ENCODE results near the gene CCDC97.

The CCDC97 gene

GRCh38 chr19:41298348-41298964 lies 11.5 kb upstream of the CCDC97 start:
- peak; percentile 86 for DNase-seq

DNA sequence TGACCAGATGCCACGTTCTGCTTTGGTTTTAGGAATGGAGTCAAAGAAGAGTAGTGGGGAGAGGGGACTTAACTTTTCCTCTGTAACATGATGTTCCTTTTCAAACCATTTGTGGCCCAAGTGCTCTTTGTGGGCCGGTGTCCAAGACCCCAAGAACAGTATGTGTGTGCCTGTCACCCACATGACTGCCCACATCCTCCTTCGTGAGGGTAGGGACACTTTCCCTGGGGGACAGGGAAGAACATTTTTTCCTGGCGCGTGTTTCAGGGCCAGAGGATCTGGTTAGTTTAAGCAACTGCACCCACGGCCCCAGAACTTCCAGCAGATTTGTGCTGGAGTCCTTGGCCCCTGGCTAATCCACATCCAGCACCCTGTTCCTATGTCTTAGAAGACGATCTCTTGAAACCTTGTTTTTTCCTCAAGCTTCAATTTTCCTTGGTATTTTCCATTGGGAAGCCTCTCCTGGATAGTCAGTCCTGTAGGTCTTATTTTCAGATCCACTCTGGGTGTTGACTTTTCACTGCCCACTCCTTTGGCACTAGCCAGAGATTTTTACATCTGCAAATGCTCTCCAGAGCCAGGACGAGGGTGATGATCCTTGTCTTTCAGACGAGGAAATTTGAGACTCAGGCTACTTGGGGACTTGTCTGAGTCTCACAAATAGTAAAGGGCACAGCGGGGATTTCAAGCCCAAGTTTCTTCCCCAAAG lies 10.8 kb upstream of the CCDC97 start:
- DNase-seq: no peak

- DNase-seq: peak; percentile 49
Measured at GRCh38 chr19:41299755-41300089, 10.2 kb upstream of the CCDC97 start.

DNA sequence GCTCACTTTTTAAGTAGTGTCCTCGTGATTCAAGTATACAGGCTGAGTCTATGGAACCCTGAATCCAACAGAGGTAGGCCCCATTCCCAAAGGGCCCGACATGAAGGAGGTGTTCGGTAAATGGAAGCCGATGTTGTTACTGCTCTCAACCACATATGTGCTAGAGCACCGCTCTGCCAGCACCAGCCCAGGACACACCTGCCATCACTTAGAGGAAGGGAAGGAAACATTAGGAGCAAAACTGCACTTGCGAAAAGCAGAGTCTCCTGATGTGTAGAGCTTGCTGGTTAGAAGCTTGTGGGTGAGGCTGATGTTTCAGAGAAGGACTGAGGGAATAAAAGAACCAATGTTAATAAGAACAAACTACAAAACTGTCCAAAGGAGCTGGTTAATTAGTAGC lies 9.4 kb upstream of the CCDC97 start:
- DNase-seq: no peak

GRCh38 chr19:41302624-41303351 lies 7.2 kb upstream of the CCDC97 start:
- DNase-seq: no peak

DNA sequence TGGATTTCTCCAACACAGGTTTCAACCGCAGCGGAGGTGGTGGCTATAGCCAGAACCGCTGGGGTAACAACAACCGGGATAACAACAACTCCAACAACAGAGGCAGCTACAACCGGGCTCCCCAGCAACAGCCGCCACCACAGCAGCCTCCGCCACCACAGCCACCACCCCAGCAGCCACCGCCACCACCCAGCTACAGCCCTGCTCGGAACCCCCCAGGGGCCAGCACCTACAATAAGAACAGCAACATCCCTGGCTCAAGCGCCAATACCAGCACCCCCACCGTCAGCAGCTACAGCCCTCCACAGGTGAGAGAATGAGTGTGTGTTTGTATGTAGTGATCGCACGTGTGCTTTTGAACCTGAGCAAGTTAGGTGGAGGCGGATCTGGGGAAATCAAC lies 6.0 kb upstream of the CCDC97 start:
- no peak for DNase-seq

DNA sequence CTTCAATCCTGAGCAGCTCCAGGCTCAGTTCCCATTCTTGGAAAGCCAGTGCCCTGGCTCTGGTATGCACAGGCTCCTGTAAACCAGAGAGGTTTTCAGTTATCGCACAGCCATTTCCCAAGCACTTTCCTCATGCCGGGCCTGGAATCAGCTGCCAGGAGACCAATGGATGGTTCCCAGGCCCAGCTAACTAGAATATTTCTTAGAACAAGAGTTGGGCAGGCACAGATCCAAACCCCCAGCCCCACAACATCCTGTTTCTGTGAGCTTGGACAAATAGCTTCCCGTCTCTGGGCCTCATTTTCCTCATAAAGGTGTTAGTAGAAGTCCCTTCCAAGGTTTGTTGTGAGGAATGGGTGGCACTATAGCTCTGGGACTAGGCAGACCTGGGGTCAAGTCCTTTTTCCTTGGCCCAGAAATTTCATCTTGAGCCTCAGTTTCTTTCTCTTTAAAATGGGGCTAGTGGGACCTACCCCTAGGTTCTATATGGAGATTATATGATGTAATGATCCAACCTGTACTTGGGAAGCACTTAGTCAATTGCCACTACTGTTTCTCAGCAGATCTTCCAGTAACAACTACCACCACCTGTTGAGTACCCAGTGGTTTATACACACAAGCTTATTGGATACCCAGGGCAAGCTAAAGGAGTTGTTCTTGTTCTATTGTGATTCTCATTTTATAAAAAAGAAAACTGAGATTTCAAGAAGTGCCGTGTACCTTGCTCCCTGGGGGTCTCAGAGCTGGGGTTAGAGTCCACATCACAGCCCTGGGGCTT lies 5.1 kb upstream of the CCDC97 start:
- no peak for DNase-seq

GRCh38 chr19:41305927-41306793 lies 3.8 kb upstream of the CCDC97 start:
- DNase-seq: no peak

DNA sequence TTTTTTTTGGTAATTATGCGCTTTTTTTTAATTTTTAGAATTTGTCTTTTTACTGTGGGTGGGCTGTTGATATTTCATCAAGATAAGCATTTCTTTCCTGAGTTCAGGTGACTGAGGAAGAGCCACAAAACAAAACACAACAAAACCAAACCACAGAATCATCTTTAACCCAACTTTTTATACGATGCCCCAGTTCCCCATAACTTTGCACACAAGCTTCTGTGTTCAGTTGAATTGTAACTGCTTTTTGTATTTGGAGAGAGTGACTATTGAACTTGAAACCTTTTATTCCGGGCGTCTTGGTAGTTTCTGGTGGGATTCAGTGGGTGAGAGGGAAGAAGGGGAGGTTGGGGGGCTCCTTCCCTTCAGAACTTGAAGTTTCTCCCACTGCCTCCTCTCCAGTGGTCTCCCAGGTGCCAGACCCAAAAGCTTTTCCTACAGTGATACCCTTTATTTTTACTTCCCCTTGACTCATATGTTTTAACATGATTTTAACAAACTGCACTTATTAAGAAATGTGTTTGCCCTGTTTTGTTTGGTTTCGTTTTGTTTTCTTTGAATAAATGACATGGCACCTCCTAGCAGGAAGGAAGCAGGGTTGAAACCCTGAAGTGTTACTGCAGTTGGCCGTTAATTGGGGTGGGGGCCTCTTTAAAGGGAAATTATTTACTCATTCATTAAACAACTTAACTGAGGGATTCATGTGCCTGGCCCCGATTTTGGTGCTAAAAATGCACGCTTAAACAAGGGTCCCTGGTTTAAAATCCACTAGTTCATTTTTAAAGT lies 2.7 kb upstream of the CCDC97 start:
- DNase-seq: peak; percentile 67

GRCh38 chr19:41307954-41308449 lies 2.0 kb upstream of the CCDC97 start:
- no peak for DNase-seq

GRCh38 chr19:41308450-41309179 lies 1.4 kb upstream of the CCDC97 start:
- DNase-seq: peak; percentile 90

GRCh38 chr19:41309180-41310032 lies 566 bp upstream of the CCDC97 start:
- DNase-seq: peak; percentile 62

DNA sequence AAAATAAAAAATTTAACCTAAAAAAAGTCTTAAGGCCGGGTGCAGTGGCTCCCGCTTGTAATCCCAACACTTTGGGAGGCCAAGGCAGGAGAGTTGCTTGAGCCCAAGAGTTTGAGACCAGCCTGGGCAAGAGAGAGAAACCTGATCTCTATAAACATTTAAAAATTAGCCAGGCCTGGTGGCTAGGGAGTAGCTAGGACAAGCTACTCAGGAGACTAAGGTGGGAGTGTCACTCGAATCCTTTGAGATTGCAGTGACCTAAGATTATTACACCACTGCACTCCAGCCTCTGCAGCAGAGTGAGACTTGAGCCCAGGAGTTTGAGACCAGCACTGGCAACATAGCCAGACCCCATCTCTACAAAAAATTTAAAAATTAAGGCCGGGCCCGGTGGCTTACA lies 1.1 kb downstream of the CCDC97 start:
- DNase-seq: no peak

DNA sequence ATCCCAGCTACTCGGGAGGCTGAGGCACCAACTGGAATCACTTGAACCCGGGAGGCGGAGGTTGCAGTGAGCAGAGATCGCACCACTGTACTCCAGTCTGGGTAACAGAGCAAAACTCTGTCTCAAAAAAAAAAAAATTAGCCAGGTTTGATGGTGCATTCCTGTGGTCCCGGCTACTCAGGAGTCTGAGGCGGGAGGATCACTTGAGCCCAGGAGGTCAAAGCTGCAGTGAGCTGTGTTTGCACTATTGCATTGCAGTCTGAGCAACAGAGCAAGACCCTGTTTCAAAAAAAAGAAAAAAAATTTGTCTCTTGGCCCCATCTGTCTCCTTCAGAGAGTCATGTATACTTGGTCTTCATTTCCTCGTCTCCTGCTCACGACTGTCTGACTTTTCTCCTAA lies 1.6 kb downstream of the CCDC97 start:
- DNase-seq: no peak

- DNase-seq: no peak
Measured at GRCh38 chr19:41316306-41316920, 6.4 kb downstream of the CCDC97 start.

DNA sequence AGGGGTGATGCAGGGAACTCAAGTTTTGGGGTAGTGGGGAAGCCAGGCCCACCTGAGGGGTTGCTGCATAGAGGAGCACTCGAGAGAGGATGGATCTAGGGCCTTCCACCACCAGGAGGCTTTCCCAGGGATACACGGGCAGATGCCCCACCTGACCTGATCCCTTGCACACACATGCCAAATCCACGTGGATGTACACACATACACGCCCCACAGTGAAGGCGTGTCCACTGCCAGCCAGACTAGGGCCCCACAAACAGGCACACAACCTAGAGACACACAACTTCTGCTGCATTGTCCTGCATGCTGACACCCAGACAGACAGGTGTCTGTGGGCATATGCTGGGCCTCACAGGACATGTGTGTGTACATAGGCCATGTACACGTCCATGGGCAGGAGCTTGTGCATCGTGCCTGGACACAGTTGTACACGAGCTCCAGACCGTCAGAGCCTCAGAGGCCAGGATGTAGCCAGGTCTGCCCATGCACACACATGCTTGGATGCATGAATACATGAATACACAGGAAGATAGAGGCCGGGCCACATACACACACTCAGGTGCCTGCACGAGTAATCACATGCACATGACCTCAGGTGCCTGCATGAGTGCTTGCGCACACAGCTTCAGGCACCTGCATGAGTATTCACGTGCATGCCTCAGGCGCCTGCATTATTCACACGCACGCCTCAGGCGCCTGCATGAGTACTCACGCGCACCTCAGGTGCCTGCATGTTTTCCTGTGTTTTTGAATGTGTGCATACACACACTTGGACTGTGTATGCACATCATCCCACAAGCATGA lies 8.9 kb downstream of the CCDC97 start:
- DNase-seq: no peak

- no peak for DNase-seq
Measured at GRCh38 chr19:41319500-41320184, 9.7 kb downstream of the CCDC97 start.

DNA sequence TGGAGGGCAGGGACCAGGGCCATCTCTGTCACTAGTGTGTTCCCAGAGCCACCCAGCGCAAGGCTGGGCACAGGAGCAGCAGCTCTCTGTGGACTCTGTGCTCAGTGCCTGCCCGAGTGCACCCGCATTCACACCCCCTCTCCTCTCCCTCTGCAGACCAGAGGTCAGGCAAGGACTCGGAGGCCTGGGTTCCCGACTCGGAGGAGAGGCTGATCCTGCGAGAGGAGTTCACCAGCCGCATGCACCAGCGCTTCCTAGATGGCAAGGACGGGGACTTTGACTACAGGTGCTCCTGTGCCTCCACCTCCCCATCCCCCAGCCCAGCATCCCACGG lies 10.2 kb downstream of the CCDC97 start:
- no peak for DNase-seq
